ENCODE measurements around the gene TARP. TPM values are rescaled to one million over a fixed set of nuclear protein-coding genes. Genes with fewer than 3 reads are reported as not detected.

TARP gene

GRCh38 chr7:38222481-38223096, 50.8 kb downstream of the TARP start:
- no peak for DNase-seq (ENCODE audit: low spot score)
- ATAC-seq, result peak; percentile 96

DNA sequence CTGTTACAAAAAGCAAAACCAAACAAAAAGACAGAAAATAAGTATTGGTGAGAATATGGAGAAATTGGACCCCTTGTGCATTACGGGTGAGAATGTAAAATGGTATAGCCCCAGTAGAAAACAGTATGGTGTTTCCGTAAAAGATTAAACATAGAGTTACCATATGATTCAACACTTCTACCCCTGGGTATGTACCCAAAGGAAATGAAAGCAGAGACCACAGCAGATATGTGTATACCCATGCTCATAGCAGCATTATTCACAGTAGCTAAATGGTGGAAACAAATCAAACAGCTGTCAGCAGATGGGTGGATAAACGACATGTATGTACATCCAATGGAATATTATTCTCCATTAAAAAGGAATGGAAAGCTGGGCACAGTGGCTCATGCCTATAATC, 53.0 kb downstream of the TARP start:
- no peak for DNase-seq (ENCODE audit: low spot score)
- no peak for ATAC-seq

GRCh38 chr7:38217672-38218071, 55.8 kb downstream of the TARP start:
- DNase-seq (ENCODE audit: low spot score), result no peak
- ATAC-seq, result no peak

DNA sequence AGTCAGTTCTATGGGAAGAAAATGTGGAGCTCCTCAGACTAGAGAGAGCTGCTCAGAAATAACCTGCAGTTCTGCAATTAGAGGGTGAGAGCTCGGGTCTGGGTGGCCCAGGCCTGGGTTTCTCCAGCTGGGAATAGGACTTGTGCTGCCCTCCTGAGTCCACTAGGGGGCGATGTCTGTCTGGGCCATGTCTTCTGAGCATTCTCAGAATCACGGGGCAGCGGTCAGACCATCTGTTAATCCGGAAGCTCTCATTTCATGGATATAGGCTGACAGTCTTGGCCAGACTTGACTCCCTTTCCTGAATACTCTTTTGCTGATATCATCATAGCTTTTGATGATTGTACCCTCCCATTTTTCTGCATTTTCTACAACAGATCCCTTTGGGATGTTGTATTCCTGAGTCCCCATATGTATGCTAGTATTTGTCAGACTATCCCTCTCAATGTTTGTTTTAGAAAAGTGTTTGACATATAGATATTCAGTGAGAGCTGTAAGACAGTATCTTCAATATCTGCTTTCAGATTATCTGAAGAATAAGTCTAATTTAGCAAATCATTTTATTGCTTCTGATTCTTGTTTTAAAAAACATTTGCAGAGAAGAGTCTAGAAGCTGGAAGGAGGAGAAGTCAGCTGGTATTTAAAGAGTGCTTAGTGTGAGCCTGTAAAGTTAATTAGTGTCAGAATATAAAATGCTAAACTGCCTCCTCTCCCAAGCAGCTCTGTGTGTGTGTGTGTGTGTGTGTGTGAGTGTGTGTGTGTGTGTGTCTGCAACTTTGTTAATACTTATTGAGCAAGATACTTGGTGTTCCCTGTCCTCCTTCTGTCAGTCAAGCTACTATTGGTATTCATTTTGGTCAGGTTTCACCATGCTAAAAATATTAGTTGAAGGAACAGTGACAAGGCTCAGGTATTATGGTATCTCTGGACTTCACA, 57.4 kb downstream of the TARP start:
- ATAC-seq (peak; percentile 93), DNase-seq (ENCODE audit: low spot score) (peak; percentile 62)

DNA sequence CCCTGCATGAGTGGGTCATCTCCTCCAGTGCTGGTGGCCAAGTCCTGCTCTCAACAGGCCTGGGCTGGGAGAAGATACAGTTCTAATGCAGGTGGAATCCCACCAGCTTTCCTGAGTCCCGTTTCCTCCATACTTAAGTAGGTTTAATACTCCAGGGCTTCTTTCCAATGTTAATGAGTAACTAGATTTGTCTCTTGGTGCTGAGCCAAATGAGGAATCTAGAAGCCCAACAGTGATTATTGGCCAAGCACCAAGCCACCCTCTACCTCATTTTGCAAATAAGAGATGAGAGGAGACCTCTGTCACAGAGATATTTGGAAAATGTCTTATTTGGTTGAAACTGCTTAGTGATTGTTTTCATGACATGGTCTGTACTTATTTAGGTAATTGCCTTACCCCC, 58.3 kb downstream of the TARP start:
- DNase-seq (ENCODE audit: low spot score) (no peak), ATAC-seq (peak; percentile 30)

GRCh38 chr7:38211940-38212339, 61.5 kb downstream of the TARP start:
- ATAC-seq (no peak), DNase-seq (ENCODE audit: low spot score) (no peak)

DNA sequence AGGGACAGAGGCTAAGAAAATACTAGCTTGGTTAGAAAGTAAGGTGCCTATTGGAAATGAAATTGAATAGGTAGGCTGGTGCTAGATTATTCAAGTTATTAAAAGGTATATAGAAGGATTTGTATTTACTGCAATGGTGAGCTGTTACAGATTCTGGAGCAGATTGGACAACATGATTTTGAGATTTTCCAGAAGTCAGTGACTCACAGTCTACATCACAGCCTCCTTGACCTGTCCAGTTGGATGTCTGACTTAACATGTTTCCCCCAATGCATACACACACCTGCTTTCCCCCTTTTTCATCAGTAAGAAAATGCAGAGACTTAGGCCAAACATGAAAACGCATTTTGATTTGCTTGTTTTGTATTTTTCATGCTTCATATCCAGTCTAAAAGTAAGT, 62.0 kb downstream of the TARP start:
- DNase-seq (ENCODE audit: low spot score), result no peak
- no peak for ATAC-seq

Other genes starting within 250 kb of the TARP start
- 6.5 TPM for gene STARD3NL, start 95.4 kb downstream of the TARP start, total RNA-seq

Measured in left lobe of liver (tissue), 2 donors.